Superior temporal gyrus (tissue), 1 donor: ENCODE results near the gene C11orf86.

Experiments
- DNase-seq: peaks from one replicate; pipeline ENCODE4 v3.0.0-alpha.2; 2016; ENCODE audit errors: extremely low spot score

Gene C11orf86

DNA sequence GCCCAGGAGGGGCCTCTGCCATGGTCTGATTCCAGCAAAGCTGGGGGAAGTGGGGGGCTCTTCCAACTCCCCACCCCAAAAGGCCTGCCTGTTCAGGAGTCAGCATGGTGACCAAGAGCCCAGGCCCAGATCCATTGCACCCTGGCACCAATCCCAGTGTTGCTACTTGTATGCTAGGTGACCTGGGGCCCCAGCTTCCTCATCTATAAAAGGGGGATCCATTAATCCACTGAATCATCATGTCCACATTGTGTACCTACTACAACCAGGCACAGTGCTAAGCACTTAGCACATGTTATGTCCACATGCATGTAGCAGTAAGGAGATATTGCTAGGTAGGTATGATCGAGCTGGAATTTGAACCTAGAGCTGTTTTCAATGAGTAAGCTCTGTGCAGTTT lies 49.9 kb downstream of the C11orf86 start:
- DNase-seq: no peak

DNA sequence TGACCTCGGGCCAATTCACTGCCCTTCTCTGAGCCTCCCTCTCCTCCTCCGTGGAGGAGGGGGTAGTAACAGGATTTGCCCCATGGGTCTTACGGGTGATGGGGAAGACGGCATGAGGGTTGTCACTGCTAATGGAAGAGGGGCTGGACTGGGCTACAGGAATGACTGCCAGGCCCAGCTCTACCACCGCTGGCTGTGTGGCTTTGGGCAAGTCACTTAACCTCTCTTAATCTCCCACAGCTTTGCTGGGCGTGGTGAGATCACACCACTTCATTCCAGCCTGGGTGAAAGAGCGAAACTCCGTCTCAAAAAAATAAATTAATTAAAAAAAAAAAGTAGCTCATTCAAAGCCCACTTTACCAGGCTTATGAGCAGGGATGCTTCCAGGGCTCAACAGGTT lies 50.6 kb downstream of the C11orf86 start:
- DNase-seq: no peak
